Iris pigment epithelial cell (primary cell): ENCODE measurements around the gene ZNF451.

Source experiments
- DNase-seq: peaks from one replicate; pipeline ENCODE4 v3.0.0-alpha.2; 2011; ENCODE audit warnings: low read depth

Gene ZNF451

GRCh38 chr6:57094689-57095088 lies 4.7 kb downstream of the ZNF451 start:
- DNase-seq, result no peak

GRCh38 chr6:57097596-57097995 lies 7.6 kb downstream of the ZNF451 start:
- peak; percentile 54 for DNase-seq

- no peak for DNase-seq
Observed at GRCh38 chr6:57102976-57103375, 13.0 kb downstream of the ZNF451 start.

GRCh38 chr6:57104336-57104735 lies 14.3 kb downstream of the ZNF451 start:
- no peak for DNase-seq

DNA sequence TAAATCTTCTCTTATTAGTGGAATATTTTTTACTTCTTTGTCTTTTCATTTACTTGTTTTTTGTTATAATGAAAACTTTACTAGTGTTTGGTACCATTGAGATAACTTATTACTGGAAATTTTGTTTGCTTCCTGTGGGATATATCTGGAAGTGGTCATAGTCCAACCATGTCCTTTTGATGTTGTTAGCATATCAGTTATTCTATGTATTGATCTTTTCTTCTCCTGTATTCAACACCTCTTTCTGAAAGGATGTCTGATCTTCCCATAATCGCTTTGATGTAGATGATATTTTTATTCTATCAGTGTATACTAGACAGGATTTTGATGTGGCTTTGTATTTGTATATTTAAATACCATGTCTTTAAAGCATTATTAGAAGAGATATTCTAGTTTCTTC lies 17.0 kb downstream of the ZNF451 start:
- no peak for DNase-seq

DNA sequence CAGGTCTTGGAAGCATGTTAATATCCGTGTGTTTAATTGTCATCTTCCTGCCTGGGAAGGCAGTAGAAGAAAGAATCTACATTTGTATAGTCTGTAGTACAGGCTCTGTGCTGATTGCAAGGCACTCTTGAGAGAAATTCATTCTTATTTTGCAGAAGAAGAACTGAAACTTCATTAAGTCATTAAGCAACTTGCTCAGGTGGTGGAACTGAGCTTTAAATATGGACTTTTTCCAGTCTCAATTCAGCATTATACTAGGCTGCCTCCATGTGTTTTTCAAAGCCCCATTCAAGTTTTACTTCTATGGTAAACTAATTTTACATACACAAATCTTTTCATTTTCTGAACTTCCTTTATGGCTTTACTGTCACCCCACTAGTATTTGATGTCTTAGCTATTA lies 18.7 kb downstream of the ZNF451 start:
- no peak for DNase-seq

- peak; percentile 49 for DNase-seq
Observed at GRCh38 chr6:57109880-57110279, 19.9 kb downstream of the ZNF451 start.

DNA sequence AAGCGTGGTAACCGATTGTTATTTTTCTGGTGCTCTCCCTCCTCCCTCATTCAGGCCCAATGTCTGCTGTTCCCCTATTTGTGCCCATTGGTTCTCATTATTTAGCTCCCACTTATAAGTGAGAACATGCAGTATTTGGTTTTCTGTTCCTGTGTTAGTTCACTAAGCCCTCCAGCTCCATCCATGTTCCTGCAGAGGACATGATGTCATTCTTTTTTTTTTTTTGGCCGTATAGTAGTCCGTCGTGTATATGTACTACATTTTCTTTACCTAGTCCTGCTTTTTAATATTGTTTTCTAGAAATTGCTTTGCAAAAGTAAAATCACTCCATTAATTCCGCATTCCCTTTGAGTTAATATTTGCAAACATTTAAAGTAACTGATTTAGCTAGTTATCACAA lies 23.1 kb downstream of the ZNF451 start:
- no peak for DNase-seq

DNA sequence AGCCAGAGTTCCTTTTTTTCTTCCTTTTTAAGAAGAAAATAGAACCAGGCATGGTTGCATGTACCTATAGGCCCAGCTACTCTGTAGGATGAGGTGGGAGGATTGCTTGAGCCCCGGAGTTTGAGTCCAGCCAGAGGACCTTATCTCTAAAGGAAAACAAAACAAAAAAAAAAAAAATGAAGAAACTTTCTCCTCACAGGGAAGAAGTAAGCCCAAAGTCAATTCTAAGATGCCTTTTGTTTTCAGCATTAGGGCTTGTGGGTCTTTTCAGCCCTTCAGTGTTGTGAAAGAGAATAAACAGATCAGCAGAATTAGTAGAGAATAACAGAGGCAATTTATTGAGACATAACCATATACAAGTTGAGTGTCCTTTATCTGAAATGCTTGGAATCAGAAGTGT lies 26.8 kb downstream of the ZNF451 start:
- DNase-seq, result no peak

- no peak for DNase-seq
Observed at GRCh38 chr6:57117796-57118195, 27.8 kb downstream of the ZNF451 start.

DNA sequence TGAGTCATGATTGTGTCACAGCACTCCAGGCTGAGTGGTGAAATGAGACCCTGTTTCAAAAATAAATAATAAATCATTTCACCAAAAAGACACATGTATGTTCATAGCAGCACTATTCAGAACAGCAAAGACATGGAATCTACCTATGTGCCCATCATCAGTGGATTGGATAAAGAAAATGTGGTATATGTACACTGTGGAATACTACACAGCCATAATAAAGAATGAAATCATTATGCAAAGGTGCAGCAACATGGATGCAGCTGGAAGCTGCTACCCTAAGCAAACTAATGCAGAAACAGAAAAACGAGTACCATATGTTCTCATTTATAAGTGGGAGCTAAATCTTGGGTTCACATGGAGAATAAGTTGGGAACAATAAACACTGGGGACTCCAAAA lies 33.1 kb downstream of the ZNF451 start:
- no peak for DNase-seq

- no peak for DNase-seq
Observed at GRCh38 chr6:57127763-57128162, 37.8 kb downstream of the ZNF451 start.

- no peak for DNase-seq
Observed at GRCh38 chr6:57130661-57131177, 40.7 kb downstream of the ZNF451 start.

GRCh38 chr6:57134954-57135353 lies 45.0 kb downstream of the ZNF451 start:
- DNase-seq, result no peak

GRCh38 chr6:57135885-57136284 lies 45.9 kb downstream of the ZNF451 start:
- DNase-seq, result peak; percentile 14

GRCh38 chr6:57137350-57137749 lies 47.4 kb downstream of the ZNF451 start:
- DNase-seq, result no peak

- no peak for DNase-seq
Observed at GRCh38 chr6:57138026-57138425, 48.0 kb downstream of the ZNF451 start.

DNA sequence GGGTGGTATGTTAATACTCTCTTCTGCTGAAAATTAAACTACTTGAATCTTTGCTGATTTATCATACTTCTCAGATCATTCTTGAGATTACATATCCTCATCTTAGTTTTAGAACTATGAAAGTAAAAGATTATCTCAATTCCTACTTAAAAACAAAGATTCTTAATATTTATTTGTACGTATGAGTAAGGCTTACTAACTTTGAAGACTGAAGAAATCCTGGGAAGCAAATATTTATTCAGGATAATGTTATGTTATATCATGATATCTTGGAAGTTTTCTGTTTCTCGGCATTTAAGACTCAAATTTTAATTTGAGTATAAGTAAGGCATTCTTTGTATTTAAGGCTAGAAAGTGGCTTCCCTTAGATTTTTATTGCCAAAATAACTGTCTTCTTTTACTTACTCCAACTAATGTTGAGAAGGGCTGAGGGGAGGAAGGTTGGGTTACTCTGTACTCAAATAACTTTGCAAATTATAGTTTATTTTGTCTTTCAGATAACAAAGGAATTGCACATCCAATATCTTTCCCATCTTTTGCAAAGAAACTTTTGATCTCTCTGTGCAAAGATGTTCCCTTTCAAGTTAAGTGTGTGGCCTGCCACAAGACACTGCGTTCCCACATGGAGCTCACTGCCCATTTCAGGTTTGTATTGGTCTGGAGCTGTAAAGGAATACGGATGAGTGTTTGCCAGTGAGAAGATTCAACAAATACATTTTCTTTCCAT lies 51.6 kb downstream of the ZNF451 start:
- no peak for DNase-seq

DNA sequence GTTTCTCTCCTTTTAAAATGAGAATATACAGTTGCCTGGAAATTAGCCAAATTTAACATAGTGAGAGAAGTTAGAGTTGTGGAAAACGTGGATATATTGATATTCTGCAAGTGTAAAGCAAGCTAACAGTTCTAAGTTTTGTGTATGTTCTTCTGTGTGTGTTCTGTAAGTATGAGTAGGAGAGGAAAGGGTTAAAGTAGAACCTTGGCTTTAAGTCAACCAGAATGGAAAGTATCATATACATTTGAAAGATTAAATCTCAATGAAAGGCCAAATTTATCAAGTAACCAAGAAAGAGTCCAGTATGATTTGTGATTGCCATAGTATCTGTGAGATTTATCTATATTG lies 52.2 kb downstream of the ZNF451 start:
- DNase-seq, result no peak

- no peak for DNase-seq
Observed at GRCh38 chr6:57143690-57144089, 53.7 kb downstream of the ZNF451 start.

DNA sequence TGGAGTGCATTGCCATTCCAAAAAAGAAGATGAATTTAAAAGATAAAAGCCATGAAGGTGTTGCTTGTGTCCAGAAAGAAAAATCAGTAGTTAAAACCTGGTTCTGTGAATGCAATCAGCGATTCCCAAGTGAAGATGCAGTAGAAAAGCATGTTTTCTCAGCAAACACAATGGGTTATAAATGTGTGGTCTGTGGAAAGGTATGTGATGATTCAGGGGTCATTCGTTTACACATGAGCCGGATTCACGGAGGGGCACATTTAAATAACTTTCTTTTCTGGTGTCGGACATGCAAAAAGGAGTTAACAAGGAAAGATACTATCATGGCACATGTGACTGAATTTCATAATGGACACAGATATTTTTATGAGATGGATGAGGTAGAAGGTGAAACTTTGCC lies 57.4 kb downstream of the ZNF451 start:
- DNase-seq, result peak; percentile 17

GRCh38 chr6:57147955-57148858 lies 58.2 kb downstream of the ZNF451 start:
- DNase-seq, result no peak

- peak; percentile 48 for DNase-seq
Observed at GRCh38 chr6:57158658-57159057, 68.7 kb downstream of the ZNF451 start.
